GM13977 (cell line): ENCODE results near the gene ARHGEF6.

ENCODE experiments used
- DNase-seq: peaks from one replicate; pipeline ENCODE4 v3.0.0; 2012; ENCODE audit warnings: low spot score
- CTCF ChIP-seq: IDR thresholded peaks from 2 replicates; pipeline ENCODE4 v1.5.1; 2012; ENCODE audit warnings: mild to moderate bottlenecking, control low read depth; ENCODE audit not compliant: insufficient read depth; ENCODE audit errors: extremely low read depth, missing control alignments
- in situ Hi-C: fragments of 300-500 bp; cut with MboI; formaldehyde crosslinking; loops from one replicate; pipeline ENCODE4 v1.12.0; 2022; ENCODE audit warnings: low sequenced_read_pairs, low pct_unique_long_range_greater_than_20kb, mixed read lengths, inconsistent platforms; ENCODE audit not compliant: unreplicated experiment

The ARHGEF6 gene

GRCh38 chrX:136652822-136653723 lies 127.7 kb downstream of the ARHGEF6 start:
- DNase-seq: no peak
- no peak for TF ChIP-seq CTCF
- in situ Hi-C loops: no loop called here

- TF ChIP-seq CTCF: no peak
- in situ Hi-C loops: no loop called here
- DNase-seq: no peak
Observed at GRCh38 chrX:136650811-136651210, 129.9 kb downstream of the ARHGEF6 start.

- in situ Hi-C loops: no loop called here
- no peak for TF ChIP-seq CTCF
- no peak for DNase-seq
Observed at GRCh38 chrX:136647677-136648360, 132.9 kb downstream of the ARHGEF6 start, which contains the start of gene CD40LG. TSS of gene CD40LG (plus strand) at chrX:136648158. CDS start at chrX:136648249, 91 bp downstream.

GRCh38 chrX:136646602-136647239 lies 134.0 kb downstream of the ARHGEF6 start:
- no peak for TF ChIP-seq CTCF
- DNase-seq: no peak
- in situ Hi-C loops: no loop called here

GRCh38 chrX:136643243-136643642 lies 137.5 kb downstream of the ARHGEF6 start:
- no peak for DNase-seq
- in situ Hi-C loops: no loop called here
- TF ChIP-seq CTCF: no peak

- DNase-seq: no peak
- in situ Hi-C loops: no loop called here
- TF ChIP-seq CTCF: no peak
Observed at GRCh38 chrX:136639506-136640176, 141.1 kb downstream of the ARHGEF6 start.
